GM12878 (cell line): Measurements from ENCODE around the gene TMED5. TPM values are rescaled to one million over a fixed set of nuclear protein-coding genes. Genes with fewer than 3 reads are reported as not detected.

ENCODE experiments used
- ATF2 ChIP-seq: IDR thresholded peaks from 2 replicates; pipeline ENCODE4 v1.6.1; 2012; ENCODE audit warnings: low read length, inconsistent platforms
- MTA3 ChIP-seq: IDR thresholded peaks from 2 replicates; pipeline ENCODE4 v1.6.1; 2012; ENCODE audit warnings: low read length, inconsistent platforms, borderline replicate concordance
- NFYA ChIP-seq: IDR thresholded peaks from 2 replicates; pipeline ENCODE4 v1.6.1; 2011; ENCODE audit warnings: low read depth, mild to moderate bottlenecking, low read length, improper control_type of control experiment, borderline replicate concordance
- PML ChIP-seq: IDR thresholded peaks from 2 replicates; pipeline ENCODE4 v1.6.1; 2012; ENCODE audit warnings: low read length, inconsistent platforms
- PRDM15 ChIP-seq: fragments of 450-650 bp; formaldehyde crosslinking; IDR thresholded peaks from 2 replicates; pipeline ENCODE4 v1.4.0; 2020; ENCODE audit warnings: mild to moderate bottlenecking, moderate library complexity
- RFX5 ChIP-seq: IDR thresholded peaks from 2 replicates; pipeline ENCODE4 v1.6.1; 2011; ENCODE audit warnings: low read depth, low read length, improper control_type of control experiment
- SIX5 ChIP-seq: IDR thresholded peaks from 2 replicates; pipeline ENCODE4 v1.6.1; 2011; ENCODE audit warnings: mild to moderate bottlenecking, low read depth, low read length, moderate library complexity; ENCODE audit not compliant: severe bottlenecking
- TAF1 ChIP-seq: IDR thresholded peaks from 2 replicates; pipeline ENCODE4 v1.6.1; 2011; ENCODE audit warnings: mild to moderate bottlenecking, low read depth, low read length, borderline replicate concordance
- YY1 ChIP-seq: IDR thresholded peaks from 2 replicates; pipeline ENCODE4 v1.6.1; 2011; ENCODE audit warnings: low read depth, mild to moderate bottlenecking, low read length
- ZNF24 ChIP-seq: fragments of 450-650 bp; IDR thresholded peaks from 2 replicates; pipeline ENCODE4 v1.6.1; 2017; ENCODE audit warnings: antibody characterized with exemption, mild to moderate bottlenecking
- polyA plus RNA-seq, 11 experiments: library from polyadenylated mRNA; depleted of rRNA in 4 of 11; unstranded in 6 of 11; stranded (reverse) in 5 of 11; fragments of >200 nt; fragmentation: Nextera tagmentation in 4 of 11; fragmentation: Illumina TruSeq in 1 of 11; extraction: Ambion mirVana in 4 of 11; extraction: Trizol in 1 of 11; gene quantifications; 1 replicate in 1 of 11; 2 replicates in 10 of 11; pipeline versions ENCODE4 v1.2.1 to v1.2.3, GENCODE V29; 2011 to 2016; ENCODE audit warnings: inconsistent platforms in 2 of 11, missing spikeins in 2 of 11, low read depth in 1 of 11
- total RNA-seq, 4 experiments: library from RNA; depleted of rRNA in 3 of 4; stranded (reverse); fragments of >200 nt in 3 of 4; fragmentation: Illumina TruSeq in 1 of 4; extraction: Trizol in 1 of 4; gene quantifications; 2 replicates each; pipeline versions ENCODE4 v1.2.1 to v1.2.3, GENCODE V29; 2013 to 2021

The TMED5 gene
- total and polyA plus RNA-seq, 10 of the 15 experiments (the other 5 are each of a cell fraction or from before 2014, with no cell fraction given) = 18.5 to 80.6 (median 54.0) TPM

- no peak for TF ChIP-seq PRDM15 (CRISPR knock-in tag)
- peak; percentile 89 for TF ChIP-seq YY1
- no peak for TF ChIP-seq ZNF24
- TF ChIP-seq ATF2 = no peak
- TF ChIP-seq TAF1 = peak; percentile 80
- peak; percentile 83 for TF ChIP-seq SIX5
- no peak for TF ChIP-seq NFYA
- no peak for TF ChIP-seq RFX5
- no peak for TF ChIP-seq MTA3
- peak; percentile 83 for TF ChIP-seq PML
Measured at GRCh38 chr1:93179886-93180722, at the start of gene TMED5 (continued).
